Activated CD4-positive, alpha-beta T cell treated with anti-CD3 and anti-CD28 coated beads for 1 hour (primary cell): Measurements from ENCODE around the gene ANKRD39.
A peak's percentile ranks its signal among the peaks of the same experiment; 100 is the strongest.
"Not testable (repeated sequence)": the region's sequence is repeated elsewhere in the genome, so short reads cannot be mapped to it uniquely, and the experiment has no call there.

Experiments
- DNase-seq: peaks from one replicate; pipeline ENCODE4 v3.0.0-alpha.2; 2020

Gene ANKRD39

DNA sequence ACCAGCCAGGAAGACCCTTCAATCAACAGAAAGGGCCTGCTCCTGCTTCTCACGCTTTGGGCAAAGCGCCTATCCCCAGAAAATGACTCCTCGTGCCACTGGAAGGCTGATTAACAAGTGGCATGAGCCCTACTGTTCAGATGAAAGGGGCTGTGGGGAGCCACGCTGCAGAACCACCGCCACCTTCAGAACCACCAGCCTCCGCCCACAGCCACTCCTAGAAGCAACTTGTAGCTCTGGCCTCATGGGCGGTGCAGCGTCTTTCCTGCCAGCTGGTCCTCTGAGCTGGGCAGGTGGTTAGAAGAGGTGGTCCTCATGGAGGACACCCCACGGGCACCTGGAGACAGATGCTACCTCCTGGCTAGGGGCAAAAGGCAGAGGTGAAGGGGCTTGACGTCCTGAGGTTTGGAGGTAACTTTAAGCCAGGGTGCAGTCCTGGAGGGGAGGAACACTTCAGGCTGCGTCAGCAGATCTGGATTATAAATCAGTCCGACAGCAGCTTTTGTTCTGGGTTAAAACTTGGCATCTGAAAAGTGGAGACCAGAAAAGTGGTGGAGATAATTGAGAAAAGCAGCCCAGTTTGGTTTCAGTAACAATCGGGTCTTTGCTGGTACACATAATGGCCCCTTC, 12.9 kb upstream of the ANKRD39 start:
- peak; percentile 37 for DNase-seq

DNA sequence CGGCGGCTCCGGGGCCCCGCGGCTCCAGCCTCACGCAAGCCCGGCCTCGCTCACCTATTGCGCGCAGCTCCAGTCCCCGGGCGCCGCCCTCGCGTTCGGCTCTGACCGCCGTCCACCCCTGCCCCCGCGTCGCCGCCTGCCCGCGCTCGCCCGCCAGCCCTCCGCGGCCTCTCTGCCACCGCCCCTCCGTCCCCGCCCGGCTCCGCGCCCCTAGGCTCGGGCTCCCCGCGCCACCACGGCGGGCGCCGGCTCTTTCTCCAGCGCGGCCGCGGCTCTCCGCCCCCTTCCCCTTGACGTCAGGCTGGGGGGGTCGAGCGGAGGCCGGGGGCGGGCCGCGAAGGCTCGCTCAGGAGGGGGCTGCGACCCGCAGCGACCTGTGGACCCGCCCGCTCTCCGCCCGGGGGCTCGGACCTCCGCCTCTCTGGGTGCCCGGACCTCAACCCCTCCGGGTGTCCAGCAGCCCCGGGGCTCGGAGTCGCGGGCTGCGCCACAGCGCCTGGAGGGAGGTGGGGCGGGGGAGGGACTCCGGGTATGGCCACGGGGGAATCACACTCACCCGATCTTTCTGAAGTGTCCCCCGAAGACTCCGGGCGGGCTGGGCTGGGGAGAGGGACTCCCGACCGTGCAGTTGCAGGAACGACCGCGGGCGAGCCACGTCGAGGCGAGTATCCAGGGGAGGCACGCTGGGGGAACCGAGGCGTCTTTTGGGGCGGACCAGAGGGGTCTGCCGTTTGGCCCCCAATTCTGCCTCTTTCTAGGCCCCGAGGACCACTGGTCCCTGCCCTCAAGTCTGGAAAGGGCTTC, 12.2 kb upstream of the ANKRD39 start, which contains the start of gene SEMA4C:
TSS of gene SEMA4C (minus strand) at position 259 of the 804 bp plus-strand sequence. CDS start 2,194 bp downstream, outside the sequence.
- DNase-seq, result peak; percentile 51

DNA sequence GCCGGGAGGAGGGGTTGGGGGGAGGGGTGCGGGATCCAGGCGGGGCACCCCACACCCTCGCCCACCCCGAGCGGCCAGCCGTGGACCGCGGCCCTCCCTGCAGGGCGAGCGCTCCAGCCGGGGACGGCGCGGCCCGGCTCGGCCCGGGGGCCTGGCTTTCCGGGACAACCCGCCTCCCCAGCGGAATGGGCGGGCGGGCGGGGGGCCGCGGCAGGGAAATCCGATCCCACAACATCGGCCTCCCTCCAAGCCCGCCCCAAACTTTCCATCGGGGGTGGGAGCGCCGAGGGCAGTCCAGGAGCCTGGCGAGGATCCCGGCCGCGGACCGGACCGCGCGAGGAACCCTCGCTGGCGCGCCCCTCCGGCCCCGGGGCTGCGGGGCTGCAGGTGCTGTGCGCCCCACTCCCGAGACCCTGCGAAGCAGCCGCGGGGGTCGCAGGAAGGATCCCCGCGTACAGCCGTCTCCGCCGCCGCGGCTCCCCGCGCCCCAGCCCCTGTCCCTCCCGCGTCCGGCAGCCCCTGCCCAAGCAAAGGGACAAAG, 11.5 kb upstream of the ANKRD39 start:
- DNase-seq, result no peak

DNA sequence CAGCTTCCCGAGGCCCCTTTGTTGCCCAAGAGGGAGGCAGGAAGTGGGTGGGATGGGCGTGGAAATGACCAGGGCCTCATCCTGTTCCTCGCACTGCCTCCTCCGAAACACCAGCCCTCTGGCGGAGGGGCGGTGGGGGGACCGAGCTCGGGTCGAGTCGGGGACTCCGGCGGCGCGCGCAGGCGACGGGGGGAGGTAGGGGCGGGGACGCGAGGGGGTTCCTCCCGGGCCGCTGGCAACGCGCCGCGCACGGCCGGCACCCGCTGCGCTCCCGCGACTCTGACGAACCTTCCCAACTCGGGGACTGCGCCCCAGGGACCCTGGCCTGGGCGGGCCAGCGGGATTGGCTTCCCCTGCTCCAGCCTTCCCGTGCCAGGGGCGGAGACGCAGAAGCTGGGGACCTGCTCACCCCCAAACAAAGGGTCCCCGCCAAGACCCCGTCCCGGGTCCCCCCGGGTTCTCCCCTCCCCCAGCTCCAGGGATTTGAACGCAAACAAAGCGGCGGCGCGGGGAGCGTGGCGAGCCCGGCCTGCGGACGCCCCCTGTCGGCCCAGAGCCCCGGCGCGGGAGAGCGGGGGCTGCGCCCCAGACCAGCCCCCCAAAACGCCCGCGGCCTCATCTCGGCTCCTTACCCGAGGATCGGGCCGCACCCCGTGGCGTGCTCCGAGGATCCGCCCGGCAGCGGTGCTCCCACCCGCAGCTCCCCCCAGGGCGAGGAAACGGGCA, 10.9 kb upstream of the ANKRD39 start:
- no peak for DNase-seq

DNA sequence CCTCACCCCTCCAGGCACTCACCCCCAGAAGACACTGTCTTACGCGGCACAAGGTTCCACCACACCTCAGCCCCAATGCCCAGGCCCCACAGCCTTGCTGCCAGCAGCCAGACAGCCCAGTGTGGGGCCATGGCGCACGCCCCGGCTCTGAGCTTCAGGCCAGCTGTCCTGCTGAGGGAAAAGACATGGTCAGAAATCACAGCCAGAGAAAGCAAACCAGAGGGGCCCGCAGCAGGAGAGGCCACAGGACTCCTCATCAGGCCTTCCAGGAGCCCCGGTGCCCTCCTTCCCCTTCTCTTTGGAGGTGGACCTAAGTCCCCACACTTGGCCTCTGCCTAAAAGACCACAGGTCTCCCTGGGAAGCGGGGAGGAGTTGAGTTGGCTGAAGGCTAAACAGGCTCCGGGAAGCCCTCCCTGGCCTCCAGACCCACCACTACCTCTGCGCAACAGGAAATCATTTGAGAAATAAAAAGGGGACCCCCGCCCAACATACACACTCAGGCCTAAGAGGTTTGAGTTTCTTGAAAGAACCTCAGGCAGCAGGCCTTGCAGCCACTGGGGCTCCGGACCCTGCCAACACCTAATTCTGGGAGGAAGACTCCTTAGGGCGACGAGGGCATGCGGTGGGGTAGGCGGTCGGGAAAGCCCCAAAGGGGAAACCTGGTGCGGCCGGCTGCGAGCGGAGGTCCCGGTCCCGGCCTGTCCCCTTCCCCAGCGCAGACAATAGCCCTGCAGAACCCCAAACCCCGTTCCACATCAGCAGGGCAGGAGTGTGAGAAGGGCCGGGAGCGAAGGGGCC, 10.1 kb upstream of the ANKRD39 start:
- DNase-seq, result no peak

DNA sequence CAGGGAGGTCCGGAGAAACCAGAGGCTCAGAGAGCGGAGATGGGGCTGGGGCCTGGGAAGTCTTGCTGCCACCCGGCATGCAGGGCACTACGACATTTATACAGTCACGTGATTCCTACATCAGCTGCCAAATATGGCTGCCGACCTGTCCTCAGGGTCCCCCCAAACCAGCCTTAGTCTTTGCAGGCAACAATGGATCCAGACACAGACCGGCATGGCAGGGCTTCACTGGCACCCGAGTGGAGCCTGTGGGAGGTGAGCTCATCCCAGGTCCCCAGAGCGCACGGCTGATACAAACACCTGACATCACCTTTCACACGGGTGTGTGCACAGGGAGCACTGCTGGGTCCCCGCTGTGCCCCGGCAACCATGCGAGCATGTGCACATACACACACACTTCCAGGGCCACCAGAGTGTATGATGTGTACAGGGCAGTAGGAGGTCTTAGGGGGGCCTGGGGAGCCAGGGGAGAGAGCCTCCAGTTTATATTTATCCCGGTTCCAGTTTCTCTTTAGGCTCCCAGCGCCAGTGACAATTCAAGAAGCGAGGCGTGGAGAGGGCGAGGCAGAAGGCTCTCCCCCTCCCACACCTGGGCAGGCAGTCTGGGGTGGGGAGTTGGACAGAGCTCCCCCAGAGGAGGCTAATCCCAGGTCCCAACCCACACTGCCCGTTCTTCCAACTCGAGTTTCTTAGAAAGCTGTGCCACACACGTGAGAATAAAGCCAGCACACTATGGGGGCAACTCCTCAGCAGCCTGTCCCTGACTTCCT, 9.4 kb upstream of the ANKRD39 start:
- no peak for DNase-seq

DNA sequence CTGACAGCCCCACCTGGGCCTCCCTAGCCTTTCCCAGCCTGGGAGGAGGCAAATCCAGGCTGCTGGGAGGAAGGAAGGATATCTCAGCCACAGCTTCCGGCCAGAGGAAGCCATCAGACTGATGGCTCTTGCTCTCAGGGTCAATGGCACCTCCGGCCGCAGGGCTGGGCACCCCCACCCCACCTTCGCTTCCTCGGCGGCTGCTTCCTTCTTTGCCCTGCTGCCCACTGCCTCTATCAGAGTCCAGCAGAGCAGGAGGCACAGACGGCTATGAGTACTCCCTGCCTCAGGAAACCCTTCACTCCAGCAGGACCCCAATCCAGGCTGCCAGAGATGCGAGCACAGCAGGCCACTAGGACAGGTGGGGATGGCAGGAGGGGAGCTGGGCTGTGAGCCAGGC, 8.8 kb upstream of the ANKRD39 start:
- DNase-seq, result no peak

DNA sequence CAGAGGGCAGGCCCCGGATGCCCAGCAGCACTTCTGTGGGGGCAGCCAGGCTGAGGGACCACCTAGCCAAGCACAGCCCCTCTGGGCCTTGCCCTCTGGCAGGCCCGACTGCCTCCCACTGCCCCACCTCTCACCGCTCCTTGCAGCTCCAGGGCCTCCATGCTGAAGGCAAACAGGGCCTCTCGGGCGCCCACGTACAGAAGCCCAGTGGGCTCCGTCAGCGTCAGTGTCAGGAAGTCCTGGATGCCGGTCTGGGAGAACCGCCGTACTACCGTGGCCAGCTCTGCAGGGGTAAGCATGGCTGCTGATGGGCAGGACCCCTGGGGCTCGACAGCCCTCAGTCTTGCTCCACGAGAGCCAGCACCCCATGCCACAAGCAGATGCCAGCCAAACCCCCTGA, 8.3 kb upstream of the ANKRD39 start:
- no peak for DNase-seq

DNA sequence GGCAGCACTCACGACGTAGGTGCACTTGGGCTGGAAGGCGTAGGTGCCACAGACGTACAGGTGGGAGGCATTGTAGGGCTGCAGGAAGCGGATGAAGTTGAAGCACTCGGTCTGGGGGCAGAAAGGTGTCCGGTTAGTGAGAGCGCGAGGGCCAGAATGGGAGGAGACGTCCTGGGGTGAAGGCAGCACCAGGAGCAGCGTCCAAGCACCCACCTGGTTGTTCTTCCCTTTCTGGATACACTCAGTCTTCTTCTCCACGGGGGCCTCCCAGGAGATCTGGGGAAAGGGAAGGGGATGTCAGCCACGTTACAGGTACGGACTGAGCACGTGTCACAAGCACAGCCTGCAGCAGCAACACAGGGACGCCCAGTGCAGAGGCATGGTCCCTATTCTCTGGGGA, 7.8 kb upstream of the ANKRD39 start:
- no peak for DNase-seq

DNA sequence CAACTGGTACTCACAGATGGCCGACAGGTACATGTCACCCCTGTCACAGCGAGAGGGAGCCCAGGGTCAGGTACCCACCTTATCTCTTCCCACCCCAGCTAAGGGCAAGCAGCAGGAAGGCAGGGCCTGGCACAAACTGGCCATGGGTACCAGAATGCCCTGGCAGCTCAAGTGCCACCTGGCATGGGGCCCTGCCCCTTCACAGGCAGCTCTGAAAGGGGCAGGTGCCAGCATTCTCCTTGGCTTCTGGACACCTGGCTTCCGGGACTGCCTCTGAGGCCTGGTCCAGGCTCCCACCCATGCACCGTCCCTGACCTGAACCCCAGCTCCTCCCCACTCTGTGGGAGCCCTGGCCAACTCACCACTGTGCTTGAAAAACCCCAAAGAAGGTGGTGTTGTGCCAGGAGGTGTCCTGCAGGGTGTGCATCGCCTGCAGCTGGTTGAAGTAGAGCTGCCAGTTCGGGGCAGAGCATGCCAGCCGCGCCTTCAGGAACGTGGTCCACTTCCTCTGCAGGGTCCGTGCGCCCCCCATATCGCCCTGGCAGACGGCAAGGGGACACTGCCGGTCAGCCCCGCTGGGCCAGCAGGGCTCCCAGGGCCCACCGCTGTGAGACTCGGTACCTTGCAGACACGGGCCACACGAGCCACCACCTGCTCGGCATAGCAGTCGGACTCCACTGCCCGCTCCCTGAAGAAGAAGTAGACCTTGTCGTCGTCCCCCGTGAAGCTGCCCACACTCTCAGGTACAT, 6.7 kb upstream of the ANKRD39 start:
- no peak for DNase-seq

DNA sequence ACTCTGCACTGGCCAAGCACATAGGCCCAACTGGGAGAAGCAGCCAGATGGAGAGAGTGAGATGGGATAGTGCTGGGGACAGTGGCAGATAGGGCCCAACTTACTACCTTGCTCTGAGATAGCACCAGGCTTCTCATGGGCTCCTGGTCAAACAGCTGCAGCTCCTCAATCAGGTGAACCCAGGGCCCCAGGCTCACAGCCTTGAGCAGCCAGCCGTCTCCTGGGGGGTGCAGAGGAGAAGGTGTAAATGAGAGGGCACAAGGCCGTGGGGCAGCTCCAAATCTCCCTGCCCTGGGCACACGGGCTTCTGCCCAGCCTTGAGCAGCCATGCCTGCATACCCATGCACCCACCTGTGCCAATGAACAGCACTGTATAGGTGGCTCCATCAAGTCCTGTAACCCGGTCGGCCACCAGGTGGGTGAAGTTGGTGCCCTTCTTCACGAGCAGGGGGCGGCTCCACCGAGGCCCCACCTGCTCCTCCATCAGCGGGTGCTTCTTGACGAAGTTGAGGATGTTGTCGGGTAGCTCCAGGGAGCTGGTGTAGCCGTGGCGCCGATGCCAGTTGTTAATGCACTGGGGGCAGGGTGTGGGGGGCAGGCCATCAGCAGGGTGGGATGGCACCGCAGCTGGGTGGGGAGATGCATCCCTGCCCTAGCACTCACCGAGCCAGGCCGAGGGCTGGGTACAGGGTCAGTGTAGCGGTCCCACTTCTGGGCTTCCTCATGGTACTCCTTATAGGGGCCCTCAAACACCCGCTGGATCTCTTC, 5.9 kb upstream of the ANKRD39 start:
- DNase-seq, result no peak

DNA sequence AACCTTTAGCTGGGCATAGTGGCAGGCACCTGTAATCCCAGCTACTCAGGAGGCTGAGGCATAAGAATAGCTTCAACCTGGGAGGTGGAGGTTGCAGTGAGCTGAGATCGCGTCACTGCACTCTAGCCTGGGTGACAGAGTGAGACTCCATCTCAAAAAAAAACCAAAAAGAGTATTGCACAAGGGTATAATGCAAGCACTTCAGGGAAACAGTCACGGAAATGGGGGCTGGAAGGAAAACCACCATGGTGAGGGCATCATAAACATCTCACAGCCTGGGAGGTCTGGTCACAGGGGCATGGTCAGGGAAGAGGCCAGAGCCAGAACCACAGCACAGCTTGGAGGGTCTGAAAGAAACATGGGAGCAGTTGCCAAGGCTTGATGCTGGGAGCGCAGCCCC, 5.2 kb upstream of the ANKRD39 start:
- not testable (repeated sequence) for DNase-seq

DNA sequence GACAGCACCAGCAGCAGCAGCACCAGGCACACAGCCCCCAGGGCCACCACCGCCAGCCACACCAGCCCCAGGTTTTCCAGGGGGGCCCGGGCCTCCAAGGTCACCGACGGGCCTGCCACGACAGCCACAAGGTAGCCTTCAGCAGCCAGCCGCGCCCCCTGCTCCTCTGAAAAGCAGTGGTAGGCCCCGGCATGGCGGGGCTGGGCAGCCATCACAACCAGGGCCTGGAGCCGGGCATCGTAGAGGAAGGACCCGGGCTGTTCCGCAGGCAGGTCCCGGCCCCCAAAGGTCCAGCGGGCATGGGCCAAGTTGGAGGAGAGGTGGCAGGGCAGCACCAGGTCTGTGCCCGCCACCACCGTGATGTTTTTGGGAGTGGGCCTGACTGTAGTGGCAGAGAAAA, 3.3 kb upstream of the ANKRD39 start:
- no peak for DNase-seq

DNA sequence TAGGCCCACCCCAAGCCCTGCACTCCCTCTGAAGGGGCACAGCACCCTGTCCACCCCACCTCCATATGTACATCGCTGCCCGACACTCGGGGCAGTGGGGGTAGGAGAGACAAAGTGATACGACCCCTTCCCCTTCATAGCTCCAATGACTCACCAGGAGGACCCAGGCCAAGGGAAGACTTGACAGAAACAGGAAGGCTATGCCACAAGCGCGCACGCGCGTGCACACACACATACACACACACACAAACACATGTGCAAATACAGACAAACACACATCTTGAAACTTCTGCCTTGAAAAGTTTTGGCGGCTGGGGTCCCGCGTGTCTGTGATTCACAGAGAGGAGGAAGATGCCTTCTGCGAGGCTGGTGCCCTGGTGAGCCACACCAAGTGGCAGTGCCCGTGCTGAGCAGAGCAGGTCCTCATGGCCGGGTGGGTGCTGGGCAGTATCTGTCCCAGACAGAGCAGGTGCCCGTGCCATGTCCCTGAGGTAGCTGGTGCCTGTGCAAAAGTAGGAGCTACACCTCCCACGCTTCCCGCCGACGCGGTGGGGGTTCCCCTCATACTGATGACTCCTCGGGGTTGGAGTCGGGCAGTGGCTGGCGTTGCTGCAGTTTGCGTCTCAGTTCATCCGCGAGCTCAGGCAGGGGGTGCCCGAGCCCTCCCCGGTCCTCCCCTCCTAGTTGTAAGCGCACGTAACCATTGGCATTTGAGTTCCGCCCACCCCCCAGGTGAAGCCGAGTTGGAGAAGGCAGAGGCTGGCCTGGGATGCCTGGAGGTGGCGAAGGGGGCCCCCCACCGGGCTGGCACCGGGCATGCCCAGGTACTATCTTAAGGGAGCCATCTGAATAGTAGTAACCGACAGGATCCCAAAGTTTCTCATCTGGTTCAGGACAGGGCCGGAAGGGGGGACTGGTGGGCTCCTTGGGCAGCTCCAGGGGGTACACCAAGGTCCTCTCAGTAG, 2.5 kb upstream of the ANKRD39 start:
- no peak for DNase-seq

DNA sequence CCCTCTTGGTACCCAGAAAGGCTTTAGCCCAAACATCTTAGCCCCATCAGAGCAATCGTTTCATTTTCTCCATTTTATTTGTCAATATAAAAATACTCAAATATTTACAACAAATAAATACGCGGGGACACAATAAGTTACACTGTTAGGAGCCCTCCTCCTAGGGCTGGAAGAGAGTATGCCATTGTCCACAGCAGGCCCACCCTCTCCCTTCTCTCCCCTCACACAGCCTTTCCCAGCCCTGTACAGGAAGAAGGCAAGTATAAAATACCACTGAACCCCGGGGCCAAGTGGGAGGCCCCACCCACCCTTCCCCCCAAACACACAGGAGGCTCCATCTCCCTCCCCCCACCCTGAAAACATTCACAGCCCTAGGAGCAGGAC, 1.9 kb upstream of the ANKRD39 start:
- DNase-seq, result no peak

DNA sequence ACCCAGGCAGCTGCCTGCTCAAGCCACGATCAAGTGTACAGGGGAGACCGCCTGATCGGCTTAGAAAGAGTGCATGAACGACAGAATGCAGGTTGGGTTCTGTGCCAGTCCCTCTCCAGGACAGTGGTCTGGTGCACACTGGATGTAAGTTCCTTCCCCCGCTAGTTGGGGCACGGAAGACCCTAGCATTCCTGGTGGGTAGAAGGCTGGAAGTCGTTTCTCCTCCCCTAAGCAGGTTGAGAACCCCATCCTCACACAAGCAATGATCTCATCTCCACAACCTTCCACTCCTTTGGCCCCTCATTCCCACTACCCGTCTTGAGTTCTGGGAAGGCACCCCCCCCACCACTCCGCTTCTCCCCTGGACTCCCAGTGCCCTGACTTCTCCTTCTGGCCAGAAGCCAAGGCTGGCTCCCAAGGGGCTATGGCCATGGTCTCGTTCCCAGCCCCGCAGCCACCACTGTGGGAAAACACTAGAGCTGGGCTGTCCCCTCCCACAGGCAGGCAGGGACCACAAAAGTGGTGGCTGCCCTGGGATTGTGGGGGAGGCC, 1.4 kb upstream of the ANKRD39 start:
- DNase-seq, result no peak

DNA sequence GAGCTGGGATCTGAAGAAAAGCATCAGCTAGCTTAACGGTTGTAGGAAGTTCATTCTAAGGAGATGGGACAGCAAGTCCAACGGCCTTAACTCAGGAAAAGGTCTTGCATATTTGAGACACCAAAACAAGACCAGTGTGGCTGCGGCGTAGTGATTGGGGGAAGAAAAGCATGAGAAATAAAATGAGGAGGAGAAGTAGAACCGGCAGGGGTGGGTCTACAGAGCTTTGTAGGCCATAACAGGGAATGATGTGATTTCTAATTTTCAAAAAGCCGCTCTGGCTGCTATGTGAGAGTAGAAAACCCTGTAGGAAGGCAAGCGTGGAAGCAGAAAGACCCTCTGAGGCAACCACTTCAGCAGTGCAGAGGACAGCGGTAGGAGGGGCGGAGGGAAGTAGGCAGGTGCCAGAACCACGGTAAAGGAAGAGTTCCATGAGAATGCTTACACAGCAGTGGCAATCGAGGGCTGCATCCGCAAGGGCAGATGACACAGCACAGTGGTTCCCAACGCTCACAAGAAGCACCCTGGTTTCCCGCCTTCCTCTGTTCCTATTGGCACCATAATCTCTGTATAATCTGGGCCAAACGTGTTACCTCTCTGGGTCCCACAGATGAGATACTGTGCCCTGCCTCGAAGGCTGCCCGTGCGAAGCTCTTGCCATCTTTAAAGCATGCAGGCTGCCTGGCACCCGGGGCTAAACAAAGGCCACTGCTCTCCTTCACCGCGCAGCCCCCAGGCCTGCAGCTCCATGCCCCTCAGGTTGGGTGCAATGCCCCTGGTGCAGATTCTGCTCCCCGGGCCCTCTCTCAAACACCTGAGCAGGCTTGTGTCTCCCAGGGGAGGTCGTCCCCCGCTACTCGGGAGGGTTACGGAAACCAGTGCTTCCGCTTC, 795 bp downstream of the ANKRD39 start:
- no peak for DNase-seq

DNA sequence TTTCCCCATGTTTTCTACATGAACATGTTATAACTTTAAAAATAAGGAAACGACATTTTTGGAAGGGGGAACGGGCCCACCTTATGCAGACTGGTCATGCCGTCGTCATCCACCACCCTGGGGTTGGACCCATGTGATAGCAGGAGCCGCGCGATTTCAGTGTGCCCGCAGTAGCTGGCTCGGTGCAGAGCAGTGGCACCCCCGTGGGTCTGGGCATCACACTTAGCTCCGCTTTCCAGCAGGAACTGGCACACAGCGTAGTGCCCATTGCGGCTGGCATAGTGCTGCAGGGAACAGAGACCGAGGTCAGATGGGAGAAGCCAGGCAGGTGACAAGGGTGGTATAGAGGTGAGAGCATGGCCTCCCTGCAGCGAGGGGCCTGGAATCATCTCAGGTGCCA, 4.5 kb downstream of the ANKRD39 start:
- no peak for DNase-seq
